ENCODE results near the gene USP24.
"Not testable (repeated sequence)": the region's sequence is repeated elsewhere in the genome, so short reads cannot be mapped to it uniquely, and the experiment has no call there.

Gene USP24

DNA sequence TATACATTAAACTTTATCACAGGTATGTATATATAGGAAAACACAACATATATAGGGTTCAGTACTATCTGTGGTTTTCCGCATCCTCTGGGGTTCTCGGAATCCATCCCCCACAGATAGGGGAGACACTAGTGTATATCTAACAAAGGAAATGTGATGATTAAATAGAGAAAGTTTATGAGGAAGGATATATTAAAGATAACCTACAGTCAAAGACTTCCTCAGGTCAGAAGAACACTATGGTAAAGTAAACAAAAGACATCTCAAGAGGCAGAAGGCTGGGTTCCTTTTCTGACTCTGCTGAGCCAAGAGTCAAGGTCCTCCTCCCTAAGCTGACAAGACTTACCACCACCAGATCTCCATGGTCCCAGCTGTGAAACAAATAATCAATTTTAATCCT, 12.1 kb downstream of the USP24 start:
- no peak for DNase-seq (ENCODE audit: insufficient read length, low spot score)
- FAIRE-seq = no peak

GRCh38 chr1:55200667-55201066, 14.5 kb downstream of the USP24 start:
- TF ChIP-seq POU2F2 (IDR thresholded peaks at IDR 0.05; ENCODE audit: low read depth, low read length) = no peak
- TF ChIP-seq POLR2A (IDR thresholded peaks at IDR 0.05; ENCODE audit: low read depth, low read length) = no peak
- TF ChIP-seq TAF1 (IDR thresholded peaks at IDR 0.05; ENCODE audit: low read depth, low read length) = no peak
- no peak for TF ChIP-seq SPI1 (IDR thresholded peaks at IDR 0.05; ENCODE audit: low read depth, low read length)
- no peak for TF ChIP-seq PAX5 (IDR thresholded peaks at IDR 0.05; ENCODE audit: insufficient read depth, low read length, severe bottlenecking)
- TF ChIP-seq POLR2AphosphoS5 (IDR thresholded peaks at IDR 0.05; ENCODE audit: low read depth, low read length) = no peak
- DNase-seq (ENCODE audit: insufficient read length, low spot score) (no peak), FAIRE-seq (no peak)

More for the DNA sequence above, 12.1 kb downstream of the USP24 start:
- TF ChIP-seq POLR2AphosphoS5 (IDR thresholded peaks at IDR 0.05; ENCODE audit: low read depth, low read length) (no peak), TAF1 (IDR thresholded peaks at IDR 0.05; ENCODE audit: low read depth, low read length) (no peak), PAX5 (IDR thresholded peaks at IDR 0.05; ENCODE audit: insufficient read depth, low read length, severe bottlenecking) (no peak), POLR2A (IDR thresholded peaks at IDR 0.05; ENCODE audit: low read depth, low read length) (no peak), POU2F2 (IDR thresholded peaks at IDR 0.05; ENCODE audit: low read depth, low read length) (no peak), SPI1 (IDR thresholded peaks at IDR 0.05; ENCODE audit: low read depth, low read length) (no peak)

GRCh38 chr1:55199735-55200134, 15.4 kb downstream of the USP24 start:
- FAIRE-seq = not testable (repeated sequence)

GRCh38 chr1:55198044-55198443, 17.1 kb downstream of the USP24 start:
- FAIRE-seq (no peak), DNase-seq (ENCODE audit: insufficient read length, low spot score) (no peak)
- TF ChIP-seq SPI1 (IDR thresholded peaks at IDR 0.05; ENCODE audit: low read depth, low read length) (no peak), POU2F2 (IDR thresholded peaks at IDR 0.05; ENCODE audit: low read depth, low read length) (no peak), POLR2AphosphoS5 (IDR thresholded peaks at IDR 0.05; ENCODE audit: low read depth, low read length) (no peak), POLR2A (IDR thresholded peaks at IDR 0.05; ENCODE audit: low read depth, low read length) (no peak), TAF1 (IDR thresholded peaks at IDR 0.05; ENCODE audit: low read depth, low read length) (no peak), PAX5 (IDR thresholded peaks at IDR 0.05; ENCODE audit: insufficient read depth, low read length, severe bottlenecking) (no peak)

More at GRCh38 chr1:55199735-55200134, 15.4 kb downstream of the USP24 start:
- not testable (repeated sequence) for DNase-seq (ENCODE audit: insufficient read length, low spot score)

DNA sequence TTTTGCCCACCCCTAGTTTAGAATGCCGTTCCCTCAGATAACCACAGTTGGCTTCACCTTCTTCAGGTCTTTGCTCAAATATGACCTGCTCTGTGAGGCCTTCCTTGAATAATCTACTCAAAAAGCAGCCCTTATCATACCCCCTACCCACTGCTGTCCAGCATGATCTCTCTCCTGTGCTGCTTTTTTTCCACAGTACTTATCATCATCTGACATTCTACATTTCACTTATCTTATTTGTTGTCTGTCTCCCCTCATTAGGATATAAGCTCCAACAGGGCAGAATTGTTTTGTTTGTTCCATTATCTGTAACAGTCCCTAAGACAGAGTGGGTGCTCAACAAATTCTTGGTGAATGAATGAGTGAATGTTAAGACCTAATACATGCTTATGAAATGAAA, 18.1 kb downstream of the USP24 start:
- TF ChIP-seq TAF1 (IDR thresholded peaks at IDR 0.05; ENCODE audit: low read depth, low read length) (no peak), SPI1 (IDR thresholded peaks at IDR 0.05; ENCODE audit: low read depth, low read length) (no peak), POLR2A (IDR thresholded peaks at IDR 0.05; ENCODE audit: low read depth, low read length) (no peak), PAX5 (IDR thresholded peaks at IDR 0.05; ENCODE audit: insufficient read depth, low read length, severe bottlenecking) (no peak), POLR2AphosphoS5 (IDR thresholded peaks at IDR 0.05; ENCODE audit: low read depth, low read length) (no peak), POU2F2 (IDR thresholded peaks at IDR 0.05; ENCODE audit: low read depth, low read length) (no peak)
- no peak for FAIRE-seq
- DNase-seq (ENCODE audit: insufficient read length, low spot score) = no peak

- DNase-seq (ENCODE audit: insufficient read length, low spot score) (no peak), FAIRE-seq (no peak)
- TF ChIP-seq SPI1 (IDR thresholded peaks at IDR 0.05; ENCODE audit: low read depth, low read length) (no peak), POLR2AphosphoS5 (IDR thresholded peaks at IDR 0.05; ENCODE audit: low read depth, low read length) (no peak), POU2F2 (IDR thresholded peaks at IDR 0.05; ENCODE audit: low read depth, low read length) (no peak), TAF1 (IDR thresholded peaks at IDR 0.05; ENCODE audit: low read depth, low read length) (no peak), POLR2A (IDR thresholded peaks at IDR 0.05; ENCODE audit: low read depth, low read length) (no peak)
These were observed 18.6 kb downstream of the USP24 start for GRCh38 chr1:55196433-55197035.

DNA sequence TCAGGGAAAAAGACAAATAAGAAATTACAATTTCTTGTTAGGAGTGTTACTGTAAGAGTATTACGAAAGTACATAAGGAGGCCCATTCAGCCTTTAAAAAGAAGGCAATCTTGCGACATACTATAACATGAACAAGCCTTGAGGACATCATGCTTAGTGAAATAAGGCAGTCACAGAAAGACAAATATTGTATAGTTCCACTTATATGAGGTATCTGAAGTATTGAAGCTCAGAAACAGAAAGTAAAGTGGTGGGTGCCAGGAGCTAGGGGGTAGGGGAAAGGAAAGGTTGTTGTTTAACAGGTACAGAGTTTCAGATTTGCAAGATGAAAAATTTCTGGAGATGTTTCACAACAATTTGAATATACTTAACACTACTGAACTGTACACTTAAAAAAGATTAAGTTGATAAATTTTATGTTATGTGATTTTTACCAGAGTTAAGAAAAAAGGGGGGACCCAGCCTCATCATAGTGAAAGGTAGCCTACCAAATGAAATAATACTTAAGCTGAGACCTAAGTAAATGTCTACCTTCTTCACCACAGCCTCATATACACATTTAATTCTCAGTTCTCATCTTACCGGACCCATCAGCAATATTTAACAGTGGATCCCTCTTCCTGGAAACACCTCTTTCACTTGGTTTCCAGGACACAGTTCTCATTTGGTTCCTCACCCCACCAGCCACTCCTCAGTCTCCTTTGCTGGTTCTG, 19.5 kb downstream of the USP24 start:
- no peak for TF ChIP-seq POLR2AphosphoS5 (IDR thresholded peaks at IDR 0.05; ENCODE audit: low read depth, low read length)
- TF ChIP-seq PAX5 (IDR thresholded peaks at IDR 0.05; ENCODE audit: insufficient read depth, low read length, severe bottlenecking) = no peak
- no peak for TF ChIP-seq TAF1 (IDR thresholded peaks at IDR 0.05; ENCODE audit: low read depth, low read length)
- TF ChIP-seq SPI1 (IDR thresholded peaks at IDR 0.05; ENCODE audit: low read depth, low read length) = no peak
- no peak for TF ChIP-seq POLR2A (IDR thresholded peaks at IDR 0.05; ENCODE audit: low read depth, low read length)
- no peak for TF ChIP-seq POU2F2 (IDR thresholded peaks at IDR 0.05; ENCODE audit: low read depth, low read length)
- no peak for FAIRE-seq
- no peak for DNase-seq (ENCODE audit: insufficient read length, low spot score)

- no peak for FAIRE-seq
- DNase-seq (ENCODE audit: insufficient read length, low spot score) = no peak
- no peak for TF ChIP-seq PAX5 (IDR thresholded peaks at IDR 0.05; ENCODE audit: insufficient read depth, low read length, severe bottlenecking)
- TF ChIP-seq POU2F2 (IDR thresholded peaks at IDR 0.05; ENCODE audit: low read depth, low read length) = no peak
- no peak for TF ChIP-seq POLR2AphosphoS5 (IDR thresholded peaks at IDR 0.05; ENCODE audit: low read depth, low read length)
- TF ChIP-seq TAF1 (IDR thresholded peaks at IDR 0.05; ENCODE audit: low read depth, low read length) = no peak
- TF ChIP-seq SPI1 (IDR thresholded peaks at IDR 0.05; ENCODE audit: low read depth, low read length) = no peak
- TF ChIP-seq POLR2A (IDR thresholded peaks at IDR 0.05; ENCODE audit: low read depth, low read length) = no peak
These were observed 20.3 kb downstream of the USP24 start for GRCh38 chr1:55194851-55195250.

DNA sequence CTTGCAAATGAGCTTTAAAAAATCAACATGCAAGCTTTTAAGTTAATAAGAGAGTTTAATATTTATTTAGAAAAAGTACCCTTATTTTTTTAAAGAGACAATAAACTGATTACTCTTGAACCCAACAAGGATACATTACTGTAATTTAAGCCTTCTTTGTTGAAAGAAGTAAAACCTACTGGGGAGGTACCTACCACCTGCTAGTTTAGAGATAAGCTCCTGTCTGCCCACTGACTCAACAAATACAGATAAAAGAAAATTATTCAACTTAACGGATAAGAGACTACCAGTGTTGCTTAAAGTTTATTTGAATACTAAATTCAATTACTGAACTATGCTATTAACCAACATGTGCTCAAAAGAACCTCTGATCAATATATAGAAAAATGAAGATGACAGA, 23.1 kb downstream of the USP24 start:
- TF ChIP-seq POU2F2 (IDR thresholded peaks at IDR 0.05; ENCODE audit: low read depth, low read length) (no peak), PAX5 (IDR thresholded peaks at IDR 0.05; ENCODE audit: insufficient read depth, low read length, severe bottlenecking) (no peak), POLR2A (IDR thresholded peaks at IDR 0.05; ENCODE audit: low read depth, low read length) (no peak), POLR2AphosphoS5 (IDR thresholded peaks at IDR 0.05; ENCODE audit: low read depth, low read length) (no peak), TAF1 (IDR thresholded peaks at IDR 0.05; ENCODE audit: low read depth, low read length) (no peak), SPI1 (IDR thresholded peaks at IDR 0.05; ENCODE audit: low read depth, low read length) (no peak)
- no peak for FAIRE-seq
- DNase-seq (ENCODE audit: insufficient read length, low spot score) = no peak

DNA sequence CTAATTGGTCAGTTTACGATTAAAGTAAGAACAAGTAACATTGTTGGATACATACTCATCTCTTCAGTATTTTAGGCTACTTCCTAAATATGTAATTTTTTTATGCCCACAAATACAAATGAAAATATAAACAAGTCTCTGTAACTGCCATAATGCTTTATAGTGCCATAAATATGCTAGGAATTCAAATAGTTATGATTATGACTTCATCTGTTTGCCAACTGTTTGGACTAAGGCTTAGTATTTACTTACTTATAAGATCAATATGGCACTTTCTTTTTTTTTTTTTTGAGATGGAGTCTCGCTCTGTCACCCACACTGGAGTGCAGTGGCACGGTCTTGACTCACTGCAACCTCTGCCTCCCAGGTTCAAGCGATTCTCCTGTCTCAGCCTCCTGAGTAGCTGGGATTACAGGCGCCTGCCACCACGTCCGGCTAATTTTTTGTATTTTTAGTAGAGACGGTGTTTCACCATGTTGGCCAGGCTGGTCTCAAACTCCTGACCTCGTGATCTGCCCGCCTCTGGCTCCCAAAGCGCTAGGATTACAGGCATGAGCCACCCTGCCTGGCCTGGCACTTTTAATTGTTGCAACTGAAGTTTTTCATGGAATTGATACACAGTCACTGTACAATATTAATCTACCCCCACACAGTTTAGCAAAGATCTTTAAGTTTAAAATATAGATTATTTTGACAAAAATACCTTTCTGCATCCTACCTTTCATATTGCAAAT, 23.8 kb downstream of the USP24 start:
- FAIRE-seq; DNase-seq (ENCODE audit: insufficient read length, low spot score): not testable (repeated sequence)
